HepG2 (cell line): ENCODE data around the gene BAIAP2L1. TPM values are rescaled to one million over a fixed set of nuclear protein-coding genes. Genes with fewer than 3 reads are reported as not detected.

Experiments
- CC2D1A ChIP-seq: sonication (generic); formaldehyde crosslinking; IDR thresholded peaks from 2 replicates; pipeline ENCODE4 v1.8.1; 2023; ENCODE audit warnings: mild to moderate bottlenecking, missing genetic modification reagents
- ELK4 ChIP-seq: sonication (generic); formaldehyde crosslinking; IDR thresholded peaks from 2 replicates; pipeline ENCODE4 v1.9.0; 2021; ENCODE audit warnings: missing genetic modification reagents, borderline replicate concordance
- HOXA9 ChIP-seq: sonication (generic); formaldehyde crosslinking; IDR thresholded peaks from 2 replicates; pipeline ENCODE4 v1.8.1; 2022; ENCODE audit warnings: missing genetic modification reagents, mild to moderate bottlenecking, moderate library complexity, borderline replicate concordance
- KMT2A ChIP-seq: sonication (generic); formaldehyde crosslinking; IDR thresholded peaks from 2 replicates; pipeline ENCODE4 v1.4.0; 2020; ENCODE audit warnings: missing genetic modification reagents
- MIXL1 ChIP-seq: IDR thresholded peaks from 2 replicates; pipeline ENCODE4 v1.6.1; 2016
- NFATC3 ChIP-seq: sonication (generic); formaldehyde crosslinking; IDR thresholded peaks from 2 replicates; pipeline ENCODE4 v1.5.1; 2020; ENCODE audit warnings: mild to moderate bottlenecking, missing genetic modification reagents
- NKX3-1 ChIP-seq: sonication (generic); formaldehyde crosslinking; IDR thresholded peaks from 2 replicates; pipeline ENCODE4 v1.5.0; 2020; ENCODE audit warnings: missing genetic modification reagents
- PRDM10 ChIP-seq: sonication (generic); formaldehyde crosslinking; IDR thresholded peaks from 2 replicates; pipeline ENCODE4 v1.4.0; 2020; ENCODE audit warnings: low read depth, missing genetic modification reagents
- SIN3A ChIP-seq: IDR thresholded peaks from 2 replicates; pipeline ENCODE4 v1.6.1; 2011; ENCODE audit warnings: low read depth, mild to moderate bottlenecking, control low read depth, low read length, borderline replicate concordance
- SOX13 ChIP-seq, 3 experiments: fragments of 450-650 bp in 1 of 3; sonication (generic) in 1 of 3; formaldehyde crosslinking in 1 of 3; IDR thresholded peaks in 2 of 3; conservative IDR thresholded peaks in 1 of 3; 2 replicates each; pipeline versions ENCODE4 v1.5.0 to v1.6.1; 2016 to 2020; ENCODE audit warnings: antibody characterized with exemption in 1 of 3, mild to moderate bottlenecking in 1 of 3, missing compliant biosample characterization in 1 of 3, missing genetic modification reagents in 1 of 3, moderate library complexity in 1 of 3
- TOPORS ChIP-seq: sonication (generic); formaldehyde crosslinking; IDR thresholded peaks from 2 replicates; pipeline ENCODE4 v1.8.0; 2023; ENCODE audit warnings: mild to moderate bottlenecking, missing genetic modification reagents
- ZNF280D ChIP-seq: sonication (generic); formaldehyde crosslinking; IDR thresholded peaks from 2 replicates; pipeline ENCODE4 v1.5.1; 2020; ENCODE audit warnings: mild to moderate bottlenecking, missing genetic modification reagents
- ZNF44 ChIP-seq: sonication (generic); formaldehyde crosslinking; IDR thresholded peaks from 2 replicates; pipeline ENCODE4 v1.5.1; 2020; ENCODE audit warnings: mild to moderate bottlenecking, missing genetic modification reagents
- polyA plus RNA-seq, 8 experiments: library from polyadenylated mRNA; depleted of rRNA in 3 of 8; stranded (reverse) in 7 of 8; unstranded in 1 of 8; fragments of >200 nt; fragmentation: Illumina TruSeq in 4 of 8; extraction: Trizol in 4 of 8; gene quantifications; 2 replicates each; pipeline versions ENCODE4 v1.2.1 to v1.2.3, GENCODE V29; 2011 to 2016; ENCODE audit warnings: low read depth in 4 of 8, missing spikeins in 1 of 8, mixed read lengths in 1 of 8; ENCODE audit not compliant: insufficient read depth in 1 of 8
- total RNA-seq, 5 experiments: library from RNA; depleted of rRNA; stranded (reverse); fragments of >200 nt; fragmentation: Illumina TruSeq; extraction: Trizol; gene quantifications; 2 replicates each; pipeline ENCODE4 v1.2.3, GENCODE V29; 2016; ENCODE audit warnings: low read depth in 1 of 5
- TF ChIP-seq, protein P1 (sequence below): sonication (generic); formaldehyde crosslinking; conservative IDR thresholded peaks from 2 replicates; pipeline ENCODE4 v1.4.0; 2020; ENCODE audit warnings: missing genetic modification reagents
- TF ChIP-seq, protein P2 (sequence below): sonication (generic); formaldehyde crosslinking; IDR thresholded peaks from 2 replicates; pipeline ENCODE4 v1.5.0; 2020; ENCODE audit warnings: mild to moderate bottlenecking, missing genetic modification reagents

Gene BAIAP2L1
- total and polyA plus RNA-seq, 2 of the 13 experiments (the other 11 are each of a cell fraction or from before 2014, with no cell fraction given) = 13.0 to 21.5 TPM

- TF ChIP-seq CC2D1A (CRISPR knock-in tag) (0 out of 2 replicates have a peak, but pooled peaks have one; percentile 53), KMT2A (CRISPR knock-in tag) (0 out of 2 replicates have a peak, but pooled peaks have one; percentile 26), ZNF44 (CRISPR knock-in tag) (no peak), NKX3-1 (0 out of 2 replicates have a peak, but pooled peaks have one; percentile 49), TOPORS (CRISPR knock-in tag) (no peak), ZNF280D (CRISPR knock-in tag) (no peak), SIN3A (peak; percentile 79; the same call in 1 of the 2 replicates), NFATC3 (CRISPR knock-in tag) (no peak), PRDM10 (CRISPR knock-in tag) (0 out of 2 replicates have a peak, but pooled peaks have one; percentile 37), SOX13 (IDR thresholded peaks at IDR 0.05) (no peak), SOX13 (CRISPR knock-in tag; conservative IDR thresholded peaks at IDR 0.05 in 1 of 2, IDR thresholded peaks at IDR 0.05 in 1 of 2) (no peak), ELK4 (no peak), MIXL1 (CRISPR knock-in tag) (no peak), HOXA9 (CRISPR knock-in tag) (no peak)
- TF ChIP-seq, protein P1, sequence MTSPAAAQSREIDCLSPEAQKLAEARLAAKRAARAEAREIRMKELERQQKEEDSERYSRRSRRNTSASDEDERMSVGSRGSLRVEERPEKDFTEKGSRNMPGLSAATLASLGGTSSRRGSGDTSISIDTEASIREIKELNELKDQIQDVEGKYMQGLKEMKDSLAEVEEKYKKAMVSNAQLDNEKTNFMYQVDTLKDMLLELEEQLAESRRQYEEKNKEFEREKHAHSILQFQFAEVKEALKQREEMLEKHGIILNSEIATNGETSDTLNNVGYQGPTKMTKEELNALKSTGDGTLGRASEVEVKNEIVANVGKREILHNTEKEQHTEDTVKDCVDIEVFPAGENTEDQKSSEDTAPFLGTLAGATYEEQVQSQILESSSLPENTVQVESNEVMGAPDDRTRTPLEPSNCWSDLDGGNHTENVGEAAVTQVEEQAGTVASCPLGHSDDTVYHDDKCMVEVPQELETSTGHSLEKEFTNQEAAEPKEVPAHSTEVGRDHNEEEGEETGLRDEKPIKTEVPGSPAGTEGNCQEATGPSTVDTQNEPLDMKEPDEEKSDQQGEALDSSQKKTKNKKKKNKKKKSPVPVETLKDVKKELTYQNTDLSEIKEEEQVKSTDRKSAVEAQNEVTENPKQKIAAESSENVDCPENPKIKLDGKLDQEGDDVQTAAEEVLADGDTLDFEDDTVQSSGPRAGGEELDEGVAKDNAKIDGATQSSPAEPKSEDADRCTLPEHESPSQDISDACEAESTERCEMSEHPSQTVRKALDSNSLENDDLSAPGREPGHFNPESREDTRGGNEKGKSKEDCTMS = no peak
- TF ChIP-seq, protein P2, sequence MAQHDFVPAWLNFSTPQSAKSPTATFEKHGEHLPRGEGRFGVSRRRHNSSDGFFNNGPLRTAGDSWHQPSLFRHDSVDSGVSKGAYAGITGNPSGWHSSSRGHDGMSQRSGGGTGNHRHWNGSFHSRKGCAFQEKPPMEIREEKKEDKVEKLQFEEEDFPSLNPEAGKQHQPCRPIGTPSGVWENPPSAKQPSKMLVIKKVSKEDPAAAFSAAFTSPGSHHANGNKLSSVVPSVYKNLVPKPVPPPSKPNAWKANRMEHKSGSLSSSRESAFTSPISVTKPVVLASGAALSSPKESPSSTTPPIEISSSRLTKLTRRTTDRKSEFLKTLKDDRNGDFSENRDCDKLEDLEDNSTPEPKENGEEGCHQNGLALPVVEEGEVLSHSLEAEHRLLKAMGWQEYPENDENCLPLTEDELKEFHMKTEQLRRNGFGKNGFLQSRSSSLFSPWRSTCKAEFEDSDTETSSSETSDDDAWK (CRISPR knock-in tag) = no peak
Measured at GRCh38 chr7:98280791-98281756, 119.8 kb downstream of the BAIAP2L1 start, which contains the start of gene BRI3 (continued).
